HG03378 (cell line): Measurements from ENCODE around the gene SPRYD4.

ENCODE experiments used
- ATAC-seq: cut with Tn5 transposase; IDR thresholded peaks from one replicate; pipeline ENCODE4 v1.9.1; 2021; ENCODE audit warnings: mild to moderate bottlenecking, moderate library complexity; ENCODE audit not compliant: unreplicated experiment

Gene SPRYD4

GRCh38 chr12:56520048-56520447 is 51.7 kb downstream of the SPRYD4 start:
- no peak for ATAC-seq

- ATAC-seq: no peak
Observed at GRCh38 chr12:56520506-56520905, 52.1 kb downstream of the SPRYD4 start.

GRCh38 chr12:56521209-56521589 is 52.8 kb downstream of the SPRYD4 start:
- no peak for ATAC-seq

DNA sequence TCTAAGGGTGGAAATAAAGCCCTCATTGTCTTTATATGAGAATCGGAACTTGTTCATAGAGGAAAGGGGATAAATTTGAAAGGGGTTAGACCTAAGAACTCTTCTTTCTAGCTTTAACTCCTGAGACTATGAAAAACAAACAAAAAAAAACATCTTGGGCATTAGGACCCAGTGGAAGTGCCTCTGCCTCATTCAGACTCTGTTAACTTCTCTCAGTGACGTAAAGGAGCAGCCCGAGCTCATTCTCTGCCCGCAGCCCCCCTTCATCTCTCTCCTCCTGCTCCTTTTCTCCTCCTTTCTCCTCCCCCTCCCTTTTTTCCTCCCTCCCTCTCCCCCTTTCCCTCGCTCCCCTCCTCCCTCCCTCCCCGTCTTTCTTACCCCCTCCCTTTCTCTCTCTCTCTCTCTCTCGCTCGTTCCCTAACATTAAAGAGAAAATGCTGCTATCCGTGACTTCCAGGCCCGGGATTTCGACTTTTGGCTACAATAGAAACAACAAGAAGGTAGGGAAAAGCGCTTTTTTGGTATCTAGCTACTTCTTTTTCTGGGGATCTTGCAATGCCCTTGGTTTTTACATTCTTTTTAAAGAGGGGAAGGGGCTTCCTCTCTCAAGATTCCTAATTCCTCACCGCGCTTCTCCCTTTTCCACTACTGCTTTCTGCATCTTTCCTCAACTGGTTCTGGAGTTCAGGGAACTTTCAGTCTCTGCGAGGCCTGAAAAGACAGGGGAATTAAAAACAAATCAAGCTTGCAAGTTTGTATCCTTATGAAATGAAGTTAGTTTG is 53.4 kb downstream of the SPRYD4 start, which contains the start of gene RBMS2:
TSS of gene RBMS2 (plus strand) at position 231 of the 782 bp plus-strand sequence. CDS start at position 435, 204 bp downstream.
- ATAC-seq: no peak

DNA sequence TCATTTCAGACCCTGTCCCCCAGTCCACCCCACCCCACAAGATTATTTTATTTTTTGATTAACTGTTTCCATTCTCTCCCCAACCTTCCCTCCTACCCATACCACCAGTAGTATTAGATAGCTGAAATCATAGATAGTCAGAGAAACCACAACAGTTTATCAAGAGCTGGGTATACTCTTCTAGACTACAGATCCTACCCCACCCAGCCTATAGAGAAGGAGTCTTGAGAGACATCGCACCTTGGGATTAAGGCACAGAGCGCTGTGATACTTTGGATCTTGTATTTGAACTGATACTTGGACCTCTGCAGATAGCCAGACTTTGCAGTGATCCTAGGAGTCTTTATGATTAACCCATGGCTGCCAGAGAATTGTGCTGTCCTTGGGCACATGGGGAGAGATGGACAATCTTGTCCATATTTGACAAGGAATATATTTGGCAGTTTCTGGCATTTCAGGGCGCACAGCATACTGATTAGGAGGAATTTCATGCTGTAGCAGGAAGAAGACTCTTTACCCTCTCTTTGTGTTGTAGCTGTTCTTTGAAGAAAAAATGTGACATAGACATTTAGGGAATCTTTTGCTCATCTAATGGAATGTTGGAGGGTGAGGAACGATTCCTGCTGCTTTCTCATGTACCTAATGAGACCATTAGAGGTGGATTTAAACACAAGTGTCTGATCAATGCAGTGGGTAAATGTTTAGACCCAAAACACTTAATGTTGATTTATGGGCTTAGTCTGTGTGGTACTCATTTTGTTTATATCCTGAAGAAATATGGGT is 54.2 kb downstream of the SPRYD4 start:
- ATAC-seq: no peak

DNA sequence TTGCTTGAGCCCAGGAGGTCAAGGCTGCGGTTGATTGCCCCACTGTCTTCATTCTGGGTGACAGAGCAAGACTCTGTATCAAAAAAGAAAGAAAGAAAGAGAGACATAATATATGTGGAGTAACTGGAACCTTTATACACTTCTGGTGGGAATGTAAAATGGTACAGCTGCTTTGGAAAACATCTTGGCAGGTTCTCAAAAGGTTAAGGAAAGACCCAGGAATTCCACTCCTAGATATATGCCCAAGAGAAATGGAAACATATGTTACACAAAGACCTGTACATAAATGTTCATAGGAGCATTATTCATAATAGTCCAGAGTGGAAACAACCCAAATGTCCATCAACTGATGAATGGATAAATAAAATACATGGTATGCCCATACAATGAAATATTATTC is 60.5 kb downstream of the SPRYD4 start:
- no peak for ATAC-seq
